Activated CD4-positive, alpha-beta T cell treated with anti-CD3 and anti-CD28 coated beads, Interleukin-2, amount 50 U/mL, for 24 hours (primary cell): ENCODE results near the gene CEP120.

Experiments
- DNase-seq, 2 donors: peaks; one replicate each; pipeline ENCODE4 v3.0.0-alpha.2; 2020; ENCODE audit warnings: low read depth in 1 of 2, low spot score in 1 of 2

Gene CEP120

DNA sequence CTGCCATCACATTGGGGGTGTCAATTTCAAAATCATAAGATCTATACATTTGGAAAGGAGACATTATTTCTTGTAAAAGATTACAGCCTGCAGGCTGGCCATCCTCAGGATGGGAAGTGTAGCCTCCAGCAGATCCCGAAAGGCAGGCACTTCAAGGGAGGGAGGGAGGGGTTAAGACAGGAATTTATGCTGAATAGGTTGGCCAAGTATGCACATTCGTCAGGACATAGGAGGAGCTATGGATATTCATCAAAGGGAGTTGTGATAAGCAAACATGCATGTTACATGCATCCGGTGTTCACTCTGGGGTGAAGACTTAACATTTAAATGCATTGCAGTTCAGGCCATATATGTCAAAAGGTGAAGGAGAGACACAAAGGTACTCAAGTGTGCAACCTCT, 119.4 kb downstream of the CEP120 start:
- DNase-seq: no peak

DNA sequence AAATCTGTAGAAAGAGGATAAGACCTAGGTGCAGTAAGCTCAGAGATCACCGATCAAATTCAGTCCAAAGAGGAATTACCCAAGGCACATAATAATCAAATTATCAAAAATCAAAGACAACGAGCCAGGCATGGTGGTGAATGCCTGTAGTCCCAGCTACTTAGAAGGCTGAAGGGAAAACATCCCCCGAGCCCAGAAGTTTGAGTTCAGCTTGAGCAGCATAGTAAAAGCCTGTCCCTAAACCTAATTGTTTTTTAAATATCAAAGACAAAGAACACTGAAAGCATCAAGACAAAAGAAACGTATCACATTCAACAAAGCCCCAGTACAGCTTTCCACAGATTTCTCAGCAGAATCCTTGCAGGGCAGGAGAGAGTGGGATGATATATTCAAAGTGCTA, 122.9 kb downstream of the CEP120 start:
- DNase-seq: no peak

DNA sequence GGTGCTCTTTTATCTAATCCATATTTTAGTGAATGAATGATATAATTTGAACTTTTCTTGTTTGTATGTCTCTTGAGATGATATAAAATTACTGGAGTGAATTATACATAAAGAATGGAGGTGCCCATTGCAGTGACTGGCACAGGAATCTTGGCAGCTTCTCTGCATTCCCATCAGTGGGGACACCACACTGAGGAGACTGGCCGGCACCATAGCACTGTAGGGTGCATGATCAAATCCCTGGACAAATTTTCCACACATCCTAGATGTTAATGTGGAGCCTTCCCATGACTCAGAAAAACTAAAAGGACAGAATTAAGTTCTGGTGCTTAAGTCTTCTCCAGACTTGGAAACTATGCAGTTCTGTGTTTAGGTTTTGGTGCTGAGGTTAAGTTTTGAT, 124.1 kb downstream of the CEP120 start:
- DNase-seq: no peak

DNA sequence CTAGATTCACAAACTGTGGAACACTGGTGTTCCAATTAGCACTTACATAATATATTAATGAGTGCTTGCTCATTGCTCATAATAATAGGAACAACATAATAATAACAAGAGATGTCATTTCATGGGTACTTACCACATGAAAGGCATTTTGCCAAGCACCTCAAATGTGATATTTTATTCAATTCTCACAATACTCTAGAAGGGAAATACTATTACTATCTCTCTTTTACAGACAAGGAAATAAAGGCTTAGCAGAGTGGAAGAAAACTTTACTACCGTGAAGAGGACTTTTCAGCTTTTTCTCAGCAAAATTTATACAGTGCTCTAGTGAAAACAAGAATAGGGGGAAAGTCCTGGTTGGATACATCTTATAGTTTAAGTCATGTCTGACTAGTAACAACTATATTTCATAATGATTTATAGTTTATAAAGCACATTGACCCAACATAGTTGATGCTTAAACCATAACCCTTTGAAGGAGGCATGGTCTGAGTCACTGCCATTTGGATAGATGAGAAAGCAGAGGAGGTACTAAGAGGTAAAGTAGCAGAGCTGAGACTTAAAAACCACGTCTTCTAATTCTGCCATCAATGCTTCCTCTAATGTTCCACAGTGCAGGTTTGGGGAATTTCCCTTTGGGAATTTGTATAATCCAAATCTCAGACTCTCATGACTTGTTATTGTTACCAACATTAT, 124.7 kb downstream of the CEP120 start:
- no peak for DNase-seq

DNA sequence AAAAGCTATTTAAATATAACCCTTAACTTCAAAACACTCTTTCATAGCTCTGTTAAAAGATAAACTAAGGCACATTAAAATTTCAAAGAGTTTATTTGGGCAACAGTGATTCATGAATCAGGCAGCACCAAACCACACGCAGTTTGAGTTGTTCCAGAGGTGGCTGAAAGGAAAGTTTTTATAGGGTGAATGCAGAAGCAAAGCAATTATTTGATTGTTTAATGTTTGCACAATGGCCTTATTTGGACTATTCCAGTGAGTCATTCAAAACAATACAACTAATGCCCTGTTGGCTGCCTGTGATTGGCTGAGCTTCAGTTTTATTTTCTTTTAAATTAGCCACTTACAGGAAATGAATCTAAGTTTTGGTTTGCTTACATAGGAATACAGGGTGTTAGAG, 125.3 kb downstream of the CEP120 start:
- no peak for DNase-seq

DNA sequence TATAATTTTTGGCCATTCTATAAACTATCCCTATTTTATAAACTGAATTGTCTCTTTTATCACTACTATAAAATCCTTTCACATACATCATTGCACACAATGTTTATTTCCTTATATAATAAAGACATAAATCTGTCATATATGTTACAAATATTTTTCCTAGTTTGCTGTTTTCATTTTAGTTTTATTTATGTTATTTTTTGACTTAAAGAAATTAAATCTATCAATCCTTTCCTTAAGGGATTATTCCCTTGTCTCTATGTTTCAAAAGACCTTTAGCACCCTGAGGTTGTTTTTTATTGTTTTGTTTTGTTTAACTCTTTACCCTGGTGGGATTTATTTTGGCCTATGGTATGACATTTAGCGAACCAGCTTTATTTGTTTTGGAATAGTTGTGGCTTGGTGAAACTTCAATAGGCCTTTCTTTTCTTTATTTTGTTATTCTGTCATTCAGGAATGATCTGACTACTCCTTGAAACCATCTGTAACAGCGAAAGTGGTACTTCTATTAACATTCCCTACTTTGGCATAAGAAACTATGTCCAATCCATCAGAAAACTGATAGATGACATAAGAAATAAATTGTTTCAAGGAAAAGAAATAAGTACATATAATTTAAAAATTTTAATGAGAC, 125.9 kb downstream of the CEP120 start:
- no peak for DNase-seq
